Gastroesophageal sphincter (tissue), 4 donors: ENCODE results near the gene ZW10. TPM values are rescaled to one million over a fixed set of nuclear protein-coding genes. Genes with fewer than 3 reads are reported as not detected.
"Not testable (repeated sequence)": the region's sequence is repeated elsewhere in the genome, so short reads cannot be mapped to it uniquely, and the experiment has no call there.

Experiments
- ATAC-seq: fragments of 150-250 bp; one replicate; pipeline ENCODE4 v1.9.1; 2016; ENCODE audit warnings: mild to moderate bottlenecking, moderate library complexity
- H3K27ac ChIP-seq, 4 donors: fragments of 200-600 bp; sonication (generic) in 3 of 4; 1 replicate in 3 of 4; 2 replicates in 1 of 4; pipeline ENCODE4 v1.5.1; 2016 to 2019
- H3K27me3 ChIP-seq: fragments of 200-600 bp; sonication (generic); one replicate; pipeline ENCODE4 v1.5.1; 2019
- H3K36me3 ChIP-seq, 2 donors: fragments of 200-600 bp; sonication (generic); one replicate each; pipeline ENCODE4 v1.5.1; 2019; ENCODE audit warnings: control low read depth in 1 of 2
- H3K4me1 ChIP-seq, 3 donors: fragments of 200-600 bp; sonication (generic); 1 replicate in 2 of 3; 2 replicates in 1 of 3; pipeline ENCODE4 v1.5.1; 2016 to 2019; ENCODE audit warnings: control low read depth in 2 of 3
- H3K4me3 ChIP-seq, 2 donors: fragments of 200-600 bp; sonication (generic); one replicate each; pipeline ENCODE4 v1.5.1; 2019; ENCODE audit warnings: mild to moderate bottlenecking in 1 of 2, moderate library complexity in 1 of 2
- H3K9me3 ChIP-seq, 3 donors: fragments of 200-600 bp; sonication (generic); one replicate each; pipeline ENCODE4 v1.5.1; 2017 to 2019; ENCODE audit warnings: control low read depth in 2 of 3
- CTCF ChIP-seq, 4 experiments: fragments of 200-600 bp in 2 of 4; fragments of 450-650 bp in 2 of 4; sonication (generic) in 1 of 4; IDR thresholded peaks; one replicate each; pipeline ENCODE4 v1.5.1; 2017 to 2019; ENCODE audit warnings: antibody characterized with exemption in 4 of 4, mild to moderate bottlenecking in 2 of 4, moderate library complexity in 2 of 4
- EP300 ChIP-seq: sonication (generic); formaldehyde crosslinking; IDR thresholded peaks from one replicate; pipeline ENCODE4 v1.6.1; 2017; ENCODE audit warnings: antibody characterized with exemption, mild to moderate bottlenecking
- POLR2A ChIP-seq, 2 donors: fragments of 450-650 bp; IDR thresholded peaks; one replicate each; pipeline ENCODE4 v1.6.1; 2017; ENCODE audit warnings: antibody characterized with exemption in 2 of 2, mild to moderate bottlenecking in 2 of 2, moderate library complexity in 1 of 2
- POLR2AphosphoS5 ChIP-seq: sonication (generic); formaldehyde crosslinking; IDR thresholded peaks from one replicate; pipeline ENCODE4 v1.6.1; 2017; ENCODE audit warnings: antibody characterized with exemption
- WGBS, 2 donors: methylation state at CpG; one replicate each; pipeline ENCODE4 v1.1.5; 2018; ENCODE audit warnings: low coverage in 1 of 2; 5-methylcytosine and 5-hydroxymethylcytosine counted together
- total RNA-seq, 4 donors: library from RNA; depleted of rRNA; stranded (reverse); fragments of >200 nt; gene quantifications; one replicate each; pipeline ENCODE4 v1.1.0, GENCODE V29; 2016

ZW10 gene
- total RNA-seq, 4 donors from 2014 or later, result 9.8 to 15.8 (median 13.0) TPM

DNA sequence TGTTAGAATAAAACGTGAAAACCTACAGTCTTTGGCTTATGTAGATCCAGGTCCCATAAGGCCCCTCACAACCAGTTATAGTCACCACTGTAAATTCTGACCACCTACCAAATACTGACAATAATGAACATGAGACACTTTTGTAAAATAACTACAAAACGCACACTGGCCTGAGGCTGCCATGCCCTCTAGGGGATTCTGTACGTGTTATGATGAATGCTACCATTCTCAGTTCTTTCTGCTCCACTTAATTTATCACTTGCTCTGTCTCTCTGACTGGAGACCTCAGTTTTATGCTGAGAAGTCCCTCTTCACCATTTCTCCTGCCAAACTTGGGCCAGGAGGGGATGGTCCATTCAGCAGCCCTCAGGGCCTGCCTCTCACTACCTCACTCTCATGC is 48.7 kb downstream of the ZW10 start:
- Histone ChIP-seq H3K36me3 (peaks cover 0 to 5% of the 10 kb centered on the region in 2 donors), H3K4me1 (peaks cover 0 to 13% (median 0%) of the 10 kb centered on the region in 3 donors), H3K4me3 (no peak overlapping the region), H3K27ac (no peak overlapping the region), H3K27me3 (no peaks in the 10 kb centered on the region), H3K9me3 (no peaks in the 10 kb centered on the region)
- TF ChIP-seq POLR2AphosphoS5 (no peak), EP300 (no peak), CTCF (IDR thresholded peaks at IDR 0.05) (no peak), POLR2A (IDR thresholded peaks at IDR 0.05) (no peak)
- 88 to 91% methylated on average over 3 of the region's 3 CpGs for WGBS, 2 donors
- ATAC-seq, result no peak

GRCh38 chr11:113723787-113724186 is 49.7 kb downstream of the ZW10 start:
- no peaks in the 10 kb centered on the region for H3K27me3 ChIP-seq
- H3K4me3 ChIP-seq, result no peak overlapping the region
- H3K36me3 ChIP-seq, result peaks cover 0 to 13% of the 10 kb centered on the region in 2 donors
- ATAC-seq, result no peak
- H3K27ac ChIP-seq, result no peak overlapping the region
- no peak for TF ChIP-seq POLR2A (IDR thresholded peaks at IDR 0.05)
- TF ChIP-seq POLR2AphosphoS5, result no peak
- TF ChIP-seq CTCF (IDR thresholded peaks at IDR 0.05), result no peak
- TF ChIP-seq EP300, result no peak
- WGBS, 2 donors, result 73 to 84% methylated on average over 3 of the region's 4 CpGs
- H3K4me1 ChIP-seq, result peaks cover 0 to 13% (median 0%) of the 10 kb centered on the region in 3 donors
- no peaks in the 10 kb centered on the region for H3K9me3 ChIP-seq

DNA sequence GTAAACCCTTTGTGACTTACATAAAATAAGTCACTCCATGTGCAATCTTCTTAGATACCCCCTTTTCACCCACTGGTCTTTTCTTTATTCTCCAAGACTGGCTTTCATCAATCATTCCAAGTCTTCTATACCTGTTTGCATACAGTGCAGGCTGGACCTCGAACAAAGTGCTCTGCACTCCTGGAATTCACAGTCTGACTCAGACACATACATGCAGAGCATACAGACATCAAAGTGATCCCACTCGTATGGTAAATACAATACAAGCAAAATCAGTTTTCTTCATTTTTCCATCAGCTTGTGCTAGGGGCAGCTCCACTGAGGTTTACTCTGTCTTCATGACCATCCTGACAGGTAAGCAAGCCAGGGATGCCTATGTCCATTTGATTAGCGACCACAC is 50.6 kb downstream of the ZW10 start:
- no peaks in the 10 kb centered on the region for H3K27me3 ChIP-seq
- peaks cover 0 to 13% (median 0%) of the 10 kb centered on the region in 3 donors for H3K4me1 ChIP-seq
- 80 to 95% methylated on average over 2 to 3 of the region's 3 CpGs for WGBS, 2 donors
- no peak overlapping the region for H3K27ac ChIP-seq
- H3K36me3 ChIP-seq, result peaks cover 0 to 15% of the 10 kb centered on the region in 2 donors
- H3K9me3 ChIP-seq, result no peaks in the 10 kb centered on the region
- no peak overlapping the region for H3K4me3 ChIP-seq
- ATAC-seq, result no peak
- TF ChIP-seq EP300 (no peak), CTCF (IDR thresholded peaks at IDR 0.05) (no peak), POLR2A (IDR thresholded peaks at IDR 0.05) (no peak), POLR2AphosphoS5 (no peak)

DNA sequence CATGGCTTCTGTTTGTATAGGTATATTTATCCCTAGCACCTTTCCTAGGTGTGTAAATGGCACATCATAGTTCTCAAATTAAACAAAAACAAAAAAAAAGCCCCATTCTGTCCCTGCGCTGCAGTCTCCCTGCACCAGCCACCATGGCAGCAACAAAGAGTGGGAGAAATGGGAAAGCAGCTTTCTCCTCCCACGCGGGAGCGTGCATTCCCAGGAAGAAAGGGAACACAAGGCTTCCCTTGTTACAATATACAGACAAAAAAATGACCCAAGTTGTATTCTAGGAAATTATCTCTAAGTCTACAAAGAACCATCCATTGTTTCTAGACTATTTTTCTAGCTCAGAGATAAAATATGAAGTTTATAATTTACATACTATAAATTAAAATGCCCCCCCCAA is 51.3 kb downstream of the ZW10 start:
- WGBS, 2 donors, result 87 to 100% methylated on average over 4 of the region's 4 CpGs
- Histone ChIP-seq H3K9me3 (no peaks in the 10 kb centered on the region), H3K27me3 (no peaks in the 10 kb centered on the region), H3K4me3 (no peak overlapping the region), H3K36me3 (peaks cover 0 to 15% of the 10 kb centered on the region in 2 donors), H3K27ac (no peak overlapping the region), H3K4me1 (peaks cover 0 to 13% (median 0%) of the 10 kb centered on the region in 3 donors)
- TF ChIP-seq EP300, result no peak
- TF ChIP-seq POLR2A (IDR thresholded peaks at IDR 0.05), result no peak
- TF ChIP-seq POLR2AphosphoS5, result no peak
- no peak for TF ChIP-seq CTCF (IDR thresholded peaks at IDR 0.05)
- ATAC-seq, result no peak

GRCh38 chr11:113721462-113722066 is 51.9 kb downstream of the ZW10 start:
- TF ChIP-seq CTCF (IDR thresholded peaks at IDR 0.05) (no peak), POLR2A (IDR thresholded peaks at IDR 0.05) (no peak), POLR2AphosphoS5 (no peak), EP300 (no peak)
- H3K27ac ChIP-seq, result no peak overlapping the region
- no peak overlapping the region for H3K4me3 ChIP-seq
- ATAC-seq, result no peak
- H3K4me1 ChIP-seq, result peaks cover 0 to 13% (median 0%) of the 10 kb centered on the region in 3 donors
- H3K9me3 ChIP-seq, result no peaks in the 10 kb centered on the region
- 94% methylated on average over 2 of the region's 3 CpGs for WGBS, 2 donors
- peaks cover 0 to 20% of the 10 kb centered on the region in 2 donors for H3K36me3 ChIP-seq
- no peaks in the 10 kb centered on the region for H3K27me3 ChIP-seq

DNA sequence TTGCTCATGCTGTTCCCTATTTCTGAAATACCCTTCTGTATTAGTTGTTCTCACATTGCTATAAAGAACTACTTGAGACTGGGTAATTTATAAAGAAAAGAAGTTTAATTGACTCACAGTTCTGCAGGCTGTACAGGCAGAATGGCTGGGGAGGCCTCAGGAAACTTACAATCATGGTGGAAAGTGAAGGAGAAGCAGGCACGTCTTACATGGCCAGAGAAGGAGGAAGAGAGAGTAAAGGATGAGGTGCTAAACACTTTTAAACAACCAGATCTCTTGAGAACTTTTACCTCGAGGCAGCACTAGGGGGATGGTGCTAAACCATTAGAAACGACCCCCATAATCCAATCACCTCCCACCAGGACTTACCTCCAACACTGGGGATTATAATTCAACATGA is 53.0 kb downstream of the ZW10 start:
- not testable (repeated sequence) for H3K9me3 ChIP-seq, H3K27ac ChIP-seq, H3K4me3 ChIP-seq, H3K27me3 ChIP-seq, ATAC-seq
- WGBS, 2 donors, result 46 to 80% methylated on average over 3 of the region's 3 CpGs
- H3K36me3 ChIP-seq, result peaks cover 0 to 31% of the 10 kb centered on the region in 2 donors
- peaks cover 0 to 13% (median 0%) of the 10 kb centered on the region in 3 donors for H3K4me1 ChIP-seq
